ENCODE results near the gene NEGR1. TPM values are rescaled to one million over a fixed set of nuclear protein-coding genes. Genes with fewer than 3 reads are reported as not detected.

Gene NEGR1
- total and polyA plus RNA-seq, 2 donors (not counting 3 experiments of a cell fraction or from before 2014, with no cell fraction given), result 6.8 to 21.8 TPM

DNA sequence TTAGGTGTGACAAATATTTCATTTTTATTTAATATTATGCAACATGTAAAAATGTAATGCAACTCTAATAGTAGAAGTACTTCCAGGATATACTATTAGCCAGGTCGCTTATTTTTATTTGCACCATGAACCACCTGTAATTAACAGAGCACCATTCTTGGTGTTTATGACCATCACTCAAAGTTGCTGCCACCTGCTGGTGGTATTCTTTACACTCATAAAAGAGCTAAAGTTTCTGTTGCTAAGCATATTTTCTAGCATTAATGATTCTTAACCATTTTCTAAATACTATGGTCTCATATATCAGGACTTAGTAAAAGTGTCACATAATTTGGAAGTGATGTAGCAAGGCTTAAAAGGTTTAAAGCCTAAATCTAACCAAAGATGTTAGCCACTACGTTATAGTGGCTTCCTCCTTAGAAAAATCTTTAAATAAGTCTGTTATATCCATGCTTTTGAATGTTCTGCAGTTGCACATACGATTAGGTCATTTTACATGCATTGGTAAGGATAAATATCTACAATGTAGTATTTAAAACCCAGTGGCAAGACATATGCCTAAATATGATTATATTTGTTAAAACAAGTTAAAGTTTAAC, 244.5 kb downstream of the NEGR1 start:
- H2AFZ ChIP-seq (ENCODE audit: low read depth, low read length), result no peak overlapping the region
- no peak overlapping the region for H3K27ac ChIP-seq (ENCODE audit: insufficient read depth, low read depth, low read length)
- H4K20me1 ChIP-seq (replicated peaks; ENCODE audit: control insufficient read depth, extremely low read depth, insufficient read depth, low read length), result no peaks in the 10 kb centered on the region
- H3K9me3 ChIP-seq (replicated peaks; ENCODE audit: control insufficient read depth, insufficient read depth, low read length), result no peaks in the 10 kb centered on the region
- FAIRE-seq (no peak), DNase-seq (ENCODE audit: low read depth, low spot score) (peak; percentile 47)
- no peak overlapping the region for H3K4me2 ChIP-seq (ENCODE audit: insufficient read depth, low read length)
- intact Hi-C loops (cut with micrococcal nuclease) (loop anchor here (1.0 to 2.0 kb wide), 4 partner anchors 245 to 944 kb away; partner anchors contain the start of gene NEGR1), dilution Hi-C loops (cut with MboI; ENCODE audit: extremely low pct_ligation_motif_present, low sequenced_read_pairs) (no loop called here)
- H3K27me3 ChIP-seq (ENCODE audit: control insufficient read depth in 2 of 2, insufficient read depth in 2 of 2, low read length in 2 of 2), result no peaks in the 10 kb centered on the region
- H3K9ac ChIP-seq (replicated peaks; ENCODE audit: extremely low read depth, insufficient read depth, low read length), result no peak overlapping the region
- POLR2A ChIA-PET, result no interaction called here
- CTCF ChIA-PET, result interaction anchor here (0.6 to 4.3 kb wide), 89 partner anchors 9 to 945 kb away, joined by 3 to 102 read pairs (median 4); no protein-coding TSS in a partner anchor
- no peaks in the 10 kb centered on the region for H3K4me1 ChIP-seq (ENCODE audit: control insufficient read depth, extremely low read depth, insufficient read depth, low read length)
- BruUV-seq (replicated peaks), result no TSS peak
- TF ChIP-seq, protein P1, sequence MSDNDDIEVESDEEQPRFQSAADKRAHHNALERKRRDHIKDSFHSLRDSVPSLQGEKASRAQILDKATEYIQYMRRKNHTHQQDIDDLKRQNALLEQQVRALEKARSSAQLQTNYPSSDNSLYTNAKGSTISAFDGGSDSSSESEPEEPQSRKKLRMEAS (IDR thresholded peaks at IDR 0.05; ENCODE audit: insufficient read depth, insufficient read length), result no peak
- TF ChIP-seq, protein P2, sequence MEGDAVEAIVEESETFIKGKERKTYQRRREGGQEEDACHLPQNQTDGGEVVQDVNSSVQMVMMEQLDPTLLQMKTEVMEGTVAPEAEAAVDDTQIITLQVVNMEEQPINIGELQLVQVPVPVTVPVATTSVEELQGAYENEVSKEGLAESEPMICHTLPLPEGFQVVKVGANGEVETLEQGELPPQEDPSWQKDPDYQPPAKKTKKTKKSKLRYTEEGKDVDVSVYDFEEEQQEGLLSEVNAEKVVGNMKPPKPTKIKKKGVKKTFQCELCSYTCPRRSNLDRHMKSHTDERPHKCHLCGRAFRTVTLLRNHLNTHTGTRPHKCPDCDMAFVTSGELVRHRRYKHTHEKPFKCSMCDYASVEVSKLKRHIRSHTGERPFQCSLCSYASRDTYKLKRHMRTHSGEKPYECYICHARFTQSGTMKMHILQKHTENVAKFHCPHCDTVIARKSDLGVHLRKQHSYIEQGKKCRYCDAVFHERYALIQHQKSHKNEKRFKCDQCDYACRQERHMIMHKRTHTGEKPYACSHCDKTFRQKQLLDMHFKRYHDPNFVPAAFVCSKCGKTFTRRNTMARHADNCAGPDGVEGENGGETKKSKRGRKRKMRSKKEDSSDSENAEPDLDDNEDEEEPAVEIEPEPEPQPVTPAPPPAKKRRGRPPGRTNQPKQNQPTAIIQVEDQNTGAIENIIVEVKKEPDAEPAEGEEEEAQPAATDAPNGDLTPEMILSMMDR (IDR thresholded peaks at IDR 0.05; ENCODE audit: extremely low read depth in 1 of 2, insufficient read depth in 1 of 2, low read depth in 1 of 2, low read length in 2 of 2), result peak; percentile 38 to 46
- H3K36me3 ChIP-seq (ENCODE audit: control insufficient read depth in 2 of 2, extremely low read depth in 1 of 2, insufficient read depth in 2 of 2, low read length in 2 of 2), result no peaks in the 10 kb centered on the region
- no peak overlapping the region for H3K4me3 ChIP-seq (replicated peaks in 1 of 3; ENCODE audit: insufficient read depth in 1 of 3, low read depth in 1 of 3, low read length in 3 of 3)
- no peaks in the 10 kb centered on the region for H3K9me1 ChIP-seq (replicated peaks; ENCODE audit: control insufficient read depth, extremely low read depth, insufficient read depth, low read length)
- no peaks in the 10 kb centered on the region for H3K79me2 ChIP-seq (ENCODE audit: control insufficient read depth, insufficient read depth, low read length)

DNA sequence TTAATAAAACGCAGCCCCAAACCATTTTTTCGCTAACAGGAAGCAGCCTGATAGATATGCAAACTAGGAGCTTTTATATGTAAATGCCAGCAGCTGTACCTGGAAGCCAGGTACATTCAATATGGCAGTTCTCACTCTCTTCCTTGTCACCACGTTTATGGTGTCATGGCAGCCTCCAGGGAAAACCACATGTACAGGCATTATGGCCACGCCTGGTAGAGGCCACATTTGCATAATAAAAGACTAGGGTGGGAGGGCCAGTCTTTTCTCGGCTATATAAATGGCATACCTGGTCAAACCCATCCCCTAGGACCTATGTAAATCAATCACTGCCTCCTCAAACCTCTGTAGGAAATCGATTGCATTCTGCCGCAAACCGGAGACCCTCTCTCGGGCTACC, 247.5 kb downstream of the NEGR1 start:
- Histone ChIP-seq H3K9ac (replicated peaks; ENCODE audit: extremely low read depth, insufficient read depth, low read length) (no peak overlapping the region), H3K4me2 (ENCODE audit: insufficient read depth, low read length) (no peak overlapping the region), H3K9me3 (replicated peaks; ENCODE audit: control insufficient read depth, insufficient read depth, low read length) (no peaks in the 10 kb centered on the region), H3K27ac (ENCODE audit: insufficient read depth, low read depth, low read length) (no peak overlapping the region), H3K27me3 (ENCODE audit: control insufficient read depth in 2 of 2, insufficient read depth in 2 of 2, low read length in 2 of 2) (no peaks in the 10 kb centered on the region), H3K4me1 (ENCODE audit: control insufficient read depth, extremely low read depth, insufficient read depth, low read length) (no peaks in the 10 kb centered on the region), H3K4me3 (replicated peaks in 1 of 3; ENCODE audit: insufficient read depth in 1 of 3, low read depth in 1 of 3, low read length in 3 of 3) (no peak overlapping the region), H4K20me1 (replicated peaks; ENCODE audit: control insufficient read depth, extremely low read depth, insufficient read depth, low read length) (no peaks in the 10 kb centered on the region), H2AFZ (ENCODE audit: low read depth, low read length) (no peak overlapping the region), H3K9me1 (replicated peaks; ENCODE audit: control insufficient read depth, extremely low read depth, insufficient read depth, low read length) (no peaks in the 10 kb centered on the region), H3K79me2 (ENCODE audit: control insufficient read depth, insufficient read depth, low read length) (no peaks in the 10 kb centered on the region), H3K36me3 (ENCODE audit: control insufficient read depth in 2 of 2, extremely low read depth in 1 of 2, insufficient read depth in 2 of 2, low read length in 2 of 2) (no peaks in the 10 kb centered on the region)
- no TSS peak for BruUV-seq (replicated peaks)
- dilution Hi-C loops (cut with MboI; ENCODE audit: extremely low pct_ligation_motif_present, low sequenced_read_pairs) (no loop called here), intact Hi-C loops (cut with micrococcal nuclease) (no loop called here)
- no peak for DNase-seq (ENCODE audit: low read depth, low spot score)
- no peak for TF ChIP-seq POLR2A (IDR thresholded peaks at IDR 0.05; ENCODE audit: low read depth, low read length)
- TF ChIP-seq, protein P1 (IDR thresholded peaks at IDR 0.05; ENCODE audit: insufficient read depth, insufficient read length), result no peak
- no peak for TF ChIP-seq GATA2 (IDR thresholded peaks at IDR 0.05; ENCODE audit: insufficient read depth, insufficient read length, low read depth, low read length)
- TF ChIP-seq FOS (IDR thresholded peaks at IDR 0.05; ENCODE audit: borderline replicate concordance, insufficient read depth, low read length), result no peak
- TF ChIP-seq POLR2AphosphoS5 (IDR thresholded peaks at IDR 0.05; ENCODE audit: insufficient read depth, low read depth, low read length), result no peak
- no peak for TF ChIP-seq MYC (IDR thresholded peaks at IDR 0.05; ENCODE audit: low read depth, low read length)
- TF ChIP-seq, protein P2 (IDR thresholded peaks at IDR 0.05; ENCODE audit: extremely low read depth in 1 of 2, insufficient read depth in 1 of 2, low read depth in 1 of 2, low read length in 2 of 2), result no peak
- TF ChIP-seq EZH2 (IDR thresholded peaks at IDR 0.05; ENCODE audit: borderline replicate concordance, low read depth, low read length, severe bottlenecking), result no peak
- no peak for TF ChIP-seq JUN (IDR thresholded peaks at IDR 0.05; ENCODE audit: borderline replicate concordance, insufficient read depth, insufficient read length, low read depth)
- ChIA-PET POLR2A (no interaction called here), CTCF (interaction anchor here (4.3 kb wide), 1 partner anchor 838 kb away, joined by 102 read pairs; no protein-coding TSS in a partner anchor)
- no peak for FAIRE-seq
